ENCODE results near the gene TRIM16.
"Not testable (repeated sequence)": the region's sequence is repeated elsewhere in the genome, so short reads cannot be mapped to it uniquely, and the experiment has no call there.

TRIM16 gene

DNA sequence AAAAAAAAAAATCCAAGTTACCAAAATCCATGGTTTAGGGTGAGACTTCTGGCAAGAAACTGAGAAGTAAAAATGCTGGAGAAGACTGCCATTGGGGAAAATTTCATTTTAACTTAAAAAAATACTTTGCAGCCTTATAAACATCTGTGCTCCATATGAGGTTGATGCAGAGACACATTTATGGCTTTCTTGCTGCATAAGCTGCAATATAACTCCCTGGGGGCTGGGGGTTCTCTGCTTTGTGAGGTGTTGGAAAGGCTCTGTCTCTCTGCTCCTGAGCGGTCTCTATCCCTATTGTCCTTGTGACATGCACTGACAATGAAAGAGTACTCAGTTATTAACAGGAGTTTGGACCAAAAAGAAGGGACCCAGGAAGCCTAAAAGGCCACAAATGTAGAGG lies 71.0 kb downstream of the TRIM16 start:
- H3K4me3 ChIP-seq (ENCODE audit: low read depth, low read length); DNase-seq (ENCODE audit: low read depth, low spot score); in situ Hi-C loops (cut with HindIII; ENCODE audit: low sequenced_read_pairs): not testable (repeated sequence)

DNA sequence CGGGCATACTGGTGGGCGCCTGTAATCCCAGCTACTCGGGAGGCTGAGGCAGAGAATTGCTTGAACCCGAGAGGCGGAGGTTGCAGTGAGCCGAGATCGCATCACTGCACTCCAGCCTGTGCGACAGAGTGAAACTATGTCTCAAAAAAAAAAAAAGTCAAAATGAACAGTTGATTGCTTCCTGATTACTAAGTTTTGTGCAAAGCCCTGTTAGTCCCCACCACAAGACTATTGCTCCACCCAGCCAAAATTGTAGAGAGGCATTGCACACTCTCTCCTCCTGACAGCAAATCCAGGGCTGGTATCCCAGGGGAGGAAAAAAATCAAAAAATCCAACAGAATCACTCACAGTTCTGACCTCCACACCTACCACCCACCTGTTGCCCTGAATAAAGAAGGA lies 91.2 kb downstream of the TRIM16 start:
- H3K4me3 ChIP-seq (ENCODE audit: low read depth, low read length); in situ Hi-C loops (cut with HindIII; ENCODE audit: low sequenced_read_pairs); DNase-seq (ENCODE audit: low read depth, low spot score): not testable (repeated sequence)

DNA sequence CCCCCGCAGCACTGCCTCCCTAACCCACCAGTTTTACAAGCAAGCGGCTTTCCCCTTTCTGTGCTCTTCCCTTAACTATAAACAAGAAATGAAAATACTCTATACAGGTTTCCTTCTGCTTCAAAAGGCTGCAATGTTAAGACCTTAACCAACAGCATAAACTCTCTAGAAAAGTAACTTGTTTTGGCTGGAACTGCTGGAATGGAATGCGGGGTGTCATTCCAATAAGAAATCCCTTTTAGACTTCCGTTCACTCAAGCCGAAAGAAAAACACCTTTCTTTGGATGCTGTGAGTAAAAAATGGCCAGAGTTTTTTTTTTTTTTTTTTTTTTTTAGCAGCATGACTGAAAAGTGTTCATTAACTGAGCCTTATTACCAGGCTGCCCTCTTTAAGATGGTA lies 92.1 kb downstream of the TRIM16 start:
- DNase-seq (ENCODE audit: low read depth, low spot score); in situ Hi-C loops (cut with HindIII; ENCODE audit: low sequenced_read_pairs); H3K4me3 ChIP-seq (ENCODE audit: low read depth, low read length): not testable (repeated sequence)

DNA sequence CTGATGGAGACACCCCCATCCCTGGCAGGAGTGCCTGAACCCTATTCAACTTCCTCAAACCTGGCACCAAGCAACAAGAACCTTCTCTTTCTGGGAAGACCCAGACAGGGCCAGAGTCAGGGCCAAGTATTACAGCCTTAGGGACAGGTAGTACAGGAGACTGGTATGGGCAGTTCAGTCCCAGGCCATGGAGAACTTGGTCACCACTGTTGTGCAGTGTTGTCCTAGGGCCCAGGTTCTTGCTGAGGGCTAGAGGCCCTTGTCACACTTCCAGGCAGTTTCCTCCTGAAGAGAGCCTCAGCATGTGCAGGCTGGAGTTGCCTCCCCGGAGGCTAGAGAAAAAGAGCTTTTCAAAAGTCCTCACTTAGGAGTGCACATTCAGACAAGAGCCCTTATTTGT lies 93.3 kb downstream of the TRIM16 start:
- H3K4me3 ChIP-seq (ENCODE audit: low read depth, low read length); DNase-seq (ENCODE audit: low read depth, low spot score); in situ Hi-C loops (cut with HindIII; ENCODE audit: low sequenced_read_pairs): not testable (repeated sequence)

DNA sequence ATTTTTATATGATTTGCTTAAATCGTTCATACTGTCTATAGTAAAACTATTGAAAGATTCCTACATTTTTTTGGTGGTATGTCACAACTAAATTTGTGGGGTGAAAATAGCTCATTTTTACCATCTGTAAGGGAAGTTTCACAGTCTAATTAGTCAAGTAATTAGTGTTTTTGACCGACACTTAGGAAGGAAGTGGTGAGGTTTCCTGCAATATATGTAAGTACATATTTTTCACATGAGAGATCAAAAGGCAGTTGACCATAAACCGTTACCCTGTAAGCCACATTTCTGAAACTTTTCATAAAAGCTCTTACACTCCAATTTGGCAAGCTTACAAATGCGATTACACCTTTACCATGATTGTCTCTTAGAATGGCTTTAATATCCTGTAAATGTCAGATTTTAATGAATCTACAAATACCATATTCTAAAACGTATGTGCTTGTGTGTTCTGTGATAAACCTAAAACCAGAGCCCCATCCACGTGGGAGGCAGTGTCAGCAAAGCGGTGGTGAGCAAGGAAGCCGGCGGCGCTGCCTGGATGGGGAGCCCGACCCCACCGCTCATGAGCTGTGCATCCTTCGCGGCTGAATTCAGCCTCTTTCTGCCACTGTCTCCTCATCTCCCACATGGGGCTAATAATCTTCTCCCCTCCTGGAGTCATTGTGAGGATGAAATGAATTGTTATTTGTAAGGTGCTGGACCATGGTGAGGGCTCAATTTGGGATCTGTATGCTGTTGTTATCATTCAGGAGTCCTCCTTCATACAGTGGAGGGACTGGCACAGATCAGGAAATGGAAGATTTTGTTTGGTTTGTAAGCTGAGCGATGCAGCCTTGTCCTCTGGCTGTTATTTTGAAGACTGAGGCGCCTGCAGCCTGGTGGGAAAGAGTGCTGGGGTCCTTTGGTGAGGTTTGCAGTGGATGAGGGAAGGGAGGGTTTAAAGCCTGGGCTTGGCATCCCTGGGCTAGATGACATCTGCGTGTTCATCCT lies 94.3 kb downstream of the TRIM16 start:
- H3K4me3 ChIP-seq (ENCODE audit: low read depth, low read length); DNase-seq (ENCODE audit: low read depth, low spot score); in situ Hi-C loops (cut with HindIII; ENCODE audit: low sequenced_read_pairs): not testable (repeated sequence)

DNA sequence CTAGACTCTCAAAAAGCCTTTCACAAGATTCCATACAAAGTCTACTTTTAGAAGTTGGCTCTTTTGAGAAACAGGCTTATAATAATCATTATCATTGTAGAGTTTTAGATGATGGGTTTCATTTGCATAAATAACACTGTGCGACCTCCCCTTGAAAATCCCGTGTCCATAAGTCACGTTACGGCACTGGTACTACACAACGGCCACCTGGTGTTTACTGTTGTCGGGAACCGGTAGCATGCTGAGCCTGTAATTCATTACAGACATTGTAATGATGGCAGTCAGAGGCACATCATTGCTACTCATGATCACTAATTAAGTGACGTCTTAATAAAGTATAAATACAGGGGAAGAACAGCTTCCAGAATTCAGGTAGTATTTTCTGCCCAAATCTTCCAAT lies 96.1 kb downstream of the TRIM16 start:
- in situ Hi-C loops (cut with HindIII; ENCODE audit: low sequenced_read_pairs); DNase-seq (ENCODE audit: low read depth, low spot score); H3K4me3 ChIP-seq (ENCODE audit: low read depth, low read length): not testable (repeated sequence)

DNA sequence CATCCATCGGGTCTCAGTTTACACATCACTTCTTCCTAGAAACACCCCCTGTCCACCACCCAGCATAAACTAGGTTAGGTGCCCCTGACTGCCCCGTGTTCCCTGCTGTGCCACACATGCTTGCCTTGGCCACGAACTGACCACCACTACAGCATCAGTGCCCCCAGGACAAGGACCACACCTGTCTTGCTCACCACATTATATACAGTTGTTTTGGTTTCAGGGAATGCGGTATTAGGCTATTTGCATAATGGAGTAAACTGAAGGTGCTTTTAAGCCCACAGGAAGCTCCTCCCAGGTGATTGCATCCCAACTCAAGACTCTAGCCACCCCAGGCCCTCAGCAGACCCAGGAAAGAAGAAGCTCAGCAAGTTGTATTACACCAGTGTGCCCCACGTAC lies 100.8 kb downstream of the TRIM16 start:
- in situ Hi-C loops (cut with HindIII; ENCODE audit: low sequenced_read_pairs); H3K4me3 ChIP-seq (ENCODE audit: low read depth, low read length); DNase-seq (ENCODE audit: low read depth, low spot score): not testable (repeated sequence)

DNA sequence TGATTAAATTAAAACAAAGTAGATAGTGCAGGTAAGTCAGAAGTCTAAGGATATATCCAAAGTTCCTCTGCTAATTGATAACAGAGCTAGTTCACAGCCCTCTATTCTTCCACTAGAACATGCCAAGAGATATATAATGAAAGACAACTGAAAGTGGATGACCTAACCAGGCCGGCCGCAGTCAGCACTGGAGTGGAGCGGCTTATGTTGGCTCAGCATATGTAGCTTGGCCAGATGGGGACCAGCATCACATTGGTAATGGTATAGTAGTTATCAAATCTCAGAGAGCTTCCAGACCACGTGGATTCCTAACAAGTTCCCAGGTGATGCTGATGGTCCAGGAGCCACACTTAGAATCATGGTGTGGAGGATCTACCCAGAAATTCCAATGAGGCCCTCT lies 102.6 kb downstream of the TRIM16 start:
- in situ Hi-C loops (cut with HindIII; ENCODE audit: low sequenced_read_pairs); DNase-seq (ENCODE audit: low read depth, low spot score); H3K4me3 ChIP-seq (ENCODE audit: low read depth, low read length): not testable (repeated sequence)
